Posterior vena cava (tissue), 2 donors: Measurements from ENCODE around the gene CACNA2D2. TPM values are rescaled to one million over a fixed set of nuclear protein-coding genes. Genes with fewer than 3 reads are reported as not detected.
A peak's percentile ranks its signal among the peaks of the same experiment; 100 is the strongest.

Experiments
- DNase-seq: peaks from one replicate; pipeline ENCODE4 v3.0.0-alpha.2; 2020; ENCODE audit warnings: low spot score
- intact Hi-C, 2 donors: fragments of 100-400 bp; cut with DNase I; formaldehyde crosslinking; loops; one replicate each; pipeline versions ENCODE4 v1.14.1 to v1.14.2; 2022 to 2023
- total RNA-seq, 2 donors: library from RNA; stranded (reverse); fragmentation: NEBNext Ultra II Directional; extraction: Animal tissue kit (Norgen Biotek cat#: 25700); gene quantifications; one replicate each; pipeline ENCODE4 v1.2.1, GENCODE V29; 2021
- donor health status: DM: yes; HTN: yes; CAD: no.
- donor health status: DM: yes; HTN: yes; CAD: no.

The CACNA2D2 gene
- total RNA-seq, 2 donors from 2014 or later = 2.0 to 2.6 TPM

- intact Hi-C loops = no loop called here
These were observed 144.3 kb downstream of the CACNA2D2 start, which contains the start of gene TMEM115 for GRCh38 chr3:50358911-50359759. Gene TMEM115 (minus strand): TSS chr3:50359521. CDS start chr3:50359063, 458 bp downstream.

GRCh38 chr3:50358355-50358910, 145.0 kb downstream of the CACNA2D2 start:
- intact Hi-C loops = no loop called here
- no peak for DNase-seq

More at GRCh38 chr3:50358911-50359759, 144.3 kb downstream of the CACNA2D2 start, which contains the start of gene TMEM115:
- peak; percentile 98 for DNase-seq

- no peak for DNase-seq
- intact Hi-C loops = no loop called here
These were observed 146.0 kb downstream of the CACNA2D2 start for GRCh38 chr3:50357481-50357880.

- intact Hi-C loops = no loop called here
- DNase-seq = no peak
These were observed 146.9 kb downstream of the CACNA2D2 start for GRCh38 chr3:50356553-50356952.

- intact Hi-C loops = no loop called here
- DNase-seq = no peak
These were observed 147.4 kb downstream of the CACNA2D2 start for GRCh38 chr3:50355829-50356552.

- intact Hi-C loops = no loop called here
- no peak for DNase-seq
These were observed 148.6 kb downstream of the CACNA2D2 start for GRCh38 chr3:50354850-50355249.

- intact Hi-C loops = no loop called here
- DNase-seq = no peak
These were observed 149.2 kb downstream of the CACNA2D2 start for GRCh38 chr3:50354186-50354764.

- DNase-seq = no peak
- intact Hi-C loops = no loop called here
These were observed 150.0 kb downstream of the CACNA2D2 start for GRCh38 chr3:50353245-50354004.

GRCh38 chr3:50352781-50353180, 150.7 kb downstream of the CACNA2D2 start:
- intact Hi-C loops = loop anchor here in 1 of 2 donors (1.0 kb wide), 1 partner anchor 30 kb away; the partner anchor contains the start of gene HYAL2
- no peak for DNase-seq

GRCh38 chr3:50351323-50351697, 152.1 kb downstream of the CACNA2D2 start:
- intact Hi-C loops = no loop called here

GRCh38 chr3:50350527-50351322, 152.7 kb downstream of the CACNA2D2 start, which contains the start of the genes CYB561D2 and NPRL2:
Gene CYB561D2 (plus strand): TSS chr3:50350862. CDS start chr3:50351434, 572 bp downstream.
Gene NPRL2 (minus strand): TSS chr3:50350775. CDS start chr3:50350652, 123 bp downstream.
- intact Hi-C loops = no loop called here
- peak; percentile 99 for DNase-seq

More at GRCh38 chr3:50351323-50351697, 152.1 kb downstream of the CACNA2D2 start:
- DNase-seq = no peak

GRCh38 chr3:50350213-50350526, 153.3 kb downstream of the CACNA2D2 start:
- no peak for DNase-seq
- intact Hi-C loops = no loop called here

GRCh38 chr3:50347187-50347813, 156.1 kb downstream of the CACNA2D2 start:
- no peak for DNase-seq
- intact Hi-C loops = loop anchor here in 1 of 2 donors (5.0 kb wide), 1 partner anchor 195 kb away; no protein-coding TSS in a partner anchor

- intact Hi-C loops = loop anchor here in 1 of 2 donors (5.0 kb wide), 1 partner anchor 197 kb away; no protein-coding TSS in a partner anchor
- DNase-seq = peak; percentile 92
These were observed 157.7 kb downstream of the CACNA2D2 start, which contains the start of gene ZMYND10 for GRCh38 chr3:50345586-50346234. Gene ZMYND10 (minus strand): TSS chr3:50345732. CDS start chr3:50345579, 153 bp downstream.

GRCh38 chr3:50345008-50345407, 158.4 kb downstream of the CACNA2D2 start:
- intact Hi-C loops = loop anchor here in 1 of 2 donors (5.0 kb wide), 1 partner anchor 197 kb away; no protein-coding TSS in a partner anchor
- DNase-seq = no peak

- intact Hi-C loops = no loop called here
- DNase-seq = no peak
These were observed 160.4 kb downstream of the CACNA2D2 start for GRCh38 chr3:50342813-50343633.
